Brain microvascular endothelial cell (primary cell): ENCODE data around the gene CPVL.

Experiments
- DNase-seq: peaks from one replicate; pipeline ENCODE4 v3.0.0-alpha.2; 2020
- H3K27ac ChIP-seq: fragments of 250-450 bp; sonication (Bioruptor Pico); 2 replicates; pipeline ENCODE4 v1.5.1; 2020; ENCODE audit warnings: mild to moderate bottlenecking, moderate library complexity
- H3K27me3 ChIP-seq: fragments of 250-450 bp; sonication (Bioruptor Pico); replicated peaks from 2 replicates; pipeline ENCODE4 v1.5.1; 2020; ENCODE audit warnings: mild to moderate bottlenecking
- H3K36me3 ChIP-seq: fragments of 250-450 bp; sonication (Bioruptor Pico); replicated peaks from 2 replicates; pipeline ENCODE4 v1.5.1; 2020; ENCODE audit warnings: mild to moderate bottlenecking
- H3K4me3 ChIP-seq: 2 replicates; pipeline ENCODE4 v1.5.1; 2011; ENCODE audit warnings: low read depth, mild to moderate bottlenecking, control low read depth, low read length, moderate library complexity
- in situ Hi-C: cut with HindIII; loops from 2 replicates; pipeline ENCODE4 v1.10.0; 2017; ENCODE audit warnings: low sequenced_read_pairs, low pct_ligation_motif_present
- TF ChIP-seq, protein P1 (sequence below): IDR thresholded peaks from 2 replicates; pipeline ENCODE4 v1.5.1; 2011; ENCODE audit warnings: low read depth, mild to moderate bottlenecking, moderate library complexity, low read length, control low read depth, inconsistent platforms; ENCODE audit errors: missing control alignments

CPVL gene

DNA sequence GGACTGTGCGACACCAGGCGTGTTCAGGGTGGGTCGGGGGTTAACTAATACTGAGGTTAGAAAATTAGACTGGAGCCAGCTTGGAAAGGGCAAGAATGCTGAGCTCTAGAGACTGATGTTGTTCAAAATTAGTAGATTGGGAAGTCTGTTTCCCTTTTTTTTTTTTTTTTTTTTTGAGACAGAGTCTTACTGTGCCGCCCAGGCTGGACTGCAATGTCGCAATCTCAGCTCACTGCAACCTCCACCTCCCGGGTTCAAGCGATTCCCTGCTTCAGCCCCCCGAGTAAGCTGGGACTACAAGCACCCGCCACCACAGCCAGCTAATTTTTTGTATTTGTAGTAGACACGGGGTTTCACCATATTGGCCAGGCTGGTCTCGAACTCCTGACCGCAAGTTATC, 2.7 kb upstream of the CPVL start:
- H3K27me3 ChIP-seq: peaks cover 25% of the 10 kb centered on the region
- H3K36me3 ChIP-seq: no peaks in the 10 kb centered on the region
- no peak overlapping the region for H3K27ac ChIP-seq
- DNase-seq: no peak
- no peak overlapping the region for H3K4me3 ChIP-seq
- in situ Hi-C loops: no loop called here
- TF ChIP-seq, protein P1, sequence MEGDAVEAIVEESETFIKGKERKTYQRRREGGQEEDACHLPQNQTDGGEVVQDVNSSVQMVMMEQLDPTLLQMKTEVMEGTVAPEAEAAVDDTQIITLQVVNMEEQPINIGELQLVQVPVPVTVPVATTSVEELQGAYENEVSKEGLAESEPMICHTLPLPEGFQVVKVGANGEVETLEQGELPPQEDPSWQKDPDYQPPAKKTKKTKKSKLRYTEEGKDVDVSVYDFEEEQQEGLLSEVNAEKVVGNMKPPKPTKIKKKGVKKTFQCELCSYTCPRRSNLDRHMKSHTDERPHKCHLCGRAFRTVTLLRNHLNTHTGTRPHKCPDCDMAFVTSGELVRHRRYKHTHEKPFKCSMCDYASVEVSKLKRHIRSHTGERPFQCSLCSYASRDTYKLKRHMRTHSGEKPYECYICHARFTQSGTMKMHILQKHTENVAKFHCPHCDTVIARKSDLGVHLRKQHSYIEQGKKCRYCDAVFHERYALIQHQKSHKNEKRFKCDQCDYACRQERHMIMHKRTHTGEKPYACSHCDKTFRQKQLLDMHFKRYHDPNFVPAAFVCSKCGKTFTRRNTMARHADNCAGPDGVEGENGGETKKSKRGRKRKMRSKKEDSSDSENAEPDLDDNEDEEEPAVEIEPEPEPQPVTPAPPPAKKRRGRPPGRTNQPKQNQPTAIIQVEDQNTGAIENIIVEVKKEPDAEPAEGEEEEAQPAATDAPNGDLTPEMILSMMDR: no peak

DNA sequence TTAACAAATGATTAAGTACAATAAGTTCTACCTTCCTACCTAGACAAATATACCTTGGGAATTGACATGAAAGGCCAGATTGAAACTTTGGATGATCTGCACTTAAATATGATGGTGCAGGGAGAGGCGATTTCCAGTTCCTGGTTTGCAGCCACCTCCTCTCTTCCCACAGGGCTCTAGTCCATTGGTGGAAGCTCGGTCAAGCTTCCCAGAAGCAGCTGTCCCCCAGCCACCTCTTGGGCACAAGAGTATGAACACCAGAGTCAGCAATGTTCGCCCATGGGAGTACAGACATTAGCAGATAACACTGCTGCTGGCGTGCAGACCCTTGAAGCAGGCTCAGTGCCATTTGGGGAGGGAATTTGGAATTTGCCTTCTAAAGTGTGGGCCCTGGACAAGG, 1.5 kb upstream of the CPVL start:
- no peak overlapping the region for H3K27ac ChIP-seq
- DNase-seq: no peak
- H3K4me3 ChIP-seq: no peak overlapping the region
- in situ Hi-C loops: no loop called here
- H3K27me3 ChIP-seq: peaks cover 25% of the 10 kb centered on the region
- TF ChIP-seq, protein P1: no peak
- H3K36me3 ChIP-seq: no peaks in the 10 kb centered on the region

DNA sequence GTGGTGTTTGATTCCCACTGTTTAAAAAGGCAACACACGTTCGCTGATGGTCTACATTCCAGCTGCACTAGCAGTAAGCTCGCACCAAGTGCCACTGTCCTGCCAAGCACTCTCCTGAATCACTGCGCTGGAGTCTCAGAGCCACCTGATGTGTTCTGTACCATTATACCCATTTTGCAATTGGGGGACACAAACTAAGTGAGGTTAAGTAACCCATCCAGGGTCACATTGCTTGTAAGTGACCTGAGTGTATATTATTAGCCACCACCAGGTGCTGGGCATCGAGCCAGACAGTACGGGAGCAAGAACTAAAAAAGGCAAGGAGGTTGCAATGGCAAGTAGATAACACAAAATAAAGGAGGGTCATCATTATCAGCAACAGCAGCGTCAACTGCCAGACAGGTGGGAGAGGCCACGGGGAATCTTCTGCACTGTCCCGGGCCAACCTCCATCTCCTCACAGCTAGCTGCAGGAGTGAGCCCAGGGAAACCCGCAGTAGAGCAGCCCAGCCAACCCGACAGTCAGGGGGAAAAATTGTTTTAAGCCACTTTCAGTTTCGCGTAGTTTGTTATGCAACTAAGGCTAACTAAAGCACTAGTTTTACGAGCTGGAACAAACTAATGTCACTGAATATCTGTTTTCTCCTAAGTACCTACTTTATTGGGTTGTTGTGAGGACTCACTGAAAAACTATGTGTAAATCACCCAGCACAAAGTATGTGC, 712 bp upstream of the CPVL start:
- TF ChIP-seq, protein P1: no peak

DNA sequence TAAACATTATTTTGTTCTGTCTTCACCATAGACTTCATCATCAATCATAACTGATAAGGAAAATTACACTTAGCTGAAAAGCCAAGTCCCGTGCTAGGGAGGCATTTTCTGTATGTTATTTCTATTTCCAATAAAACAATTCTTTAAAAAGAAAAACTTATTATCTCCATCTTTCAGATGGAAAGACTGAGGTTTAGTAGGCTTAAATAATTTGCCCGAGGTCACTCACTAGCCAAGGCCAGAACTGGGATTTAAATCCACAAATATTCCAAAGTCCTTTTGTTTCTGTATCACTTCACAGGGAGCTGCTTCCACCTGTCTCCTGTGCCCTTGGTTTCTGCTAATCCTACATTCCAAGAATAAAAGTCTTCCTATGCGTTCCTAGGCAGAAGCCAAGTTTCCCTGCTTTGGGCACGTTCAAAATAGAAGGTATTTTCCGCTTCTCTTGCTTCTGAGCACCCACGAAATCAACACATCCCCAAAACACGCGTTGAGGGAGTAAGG, 732 bp downstream of the CPVL start:
- H3K4me3 ChIP-seq: no peak overlapping the region
- no peaks in the 10 kb centered on the region for H3K36me3 ChIP-seq
- H3K27me3 ChIP-seq: peaks cover 25% of the 10 kb centered on the region
- DNase-seq: no peak
- TF ChIP-seq, protein P1: no peak
- no peak overlapping the region for H3K27ac ChIP-seq
- in situ Hi-C loops: no loop called here

More for the DNA sequence above, 712 bp upstream of the CPVL start:
- DNase-seq: no peak
- Histone ChIP-seq H3K27ac (no peak overlapping the region), H3K27me3 (peaks cover 25% of the 10 kb centered on the region), H3K4me3 (no peak overlapping the region), H3K36me3 (no peaks in the 10 kb centered on the region)
- in situ Hi-C loops: no loop called here

DNA sequence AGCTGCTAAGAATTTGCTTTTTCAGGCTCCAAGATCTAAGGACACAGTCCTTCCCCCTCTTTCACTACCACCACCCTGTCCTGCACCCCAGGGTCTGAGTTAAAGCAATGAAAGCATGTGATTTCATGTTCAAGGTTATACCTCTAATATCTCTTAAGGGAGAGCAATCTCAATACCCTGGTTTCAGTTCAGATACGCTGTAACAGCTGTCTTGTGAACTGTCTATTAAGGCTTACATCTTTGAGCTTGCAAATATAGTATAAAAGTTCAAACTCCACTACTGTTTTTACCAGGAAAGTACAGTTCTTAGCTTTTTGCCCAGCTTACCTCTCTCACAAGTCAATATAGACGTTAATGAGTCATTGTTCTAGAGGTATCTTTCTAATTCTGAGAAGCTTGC, 2.6 kb downstream of the CPVL start:
- DNase-seq: no peak
- TF ChIP-seq, protein P1: no peak
- Histone ChIP-seq H3K36me3 (no peaks in the 10 kb centered on the region), H3K27ac (no peak overlapping the region), H3K4me3 (no peak overlapping the region), H3K27me3 (peaks cover 25% of the 10 kb centered on the region)
- in situ Hi-C loops: no loop called here
